Endothelial cell of umbilical vein (primary cell): Measurements from ENCODE around the gene CEP164. TPM values are rescaled to one million over a fixed set of nuclear protein-coding genes. Genes with fewer than 3 reads are reported as not detected.

Experiments
- BruUV-seq: library from RNA; stranded (reverse); fragments of 400-500 nt; replicated peaks from 2 replicates; lab custom pipeline; 2021; lab: Mats Ljungman, UMichigan
- CTCF ChIA-PET: fragments of 300-600, 350-600 bp; sonication (Branson Sonifier 250); formaldehyde crosslinking; loops from one replicate; lab custom pipeline; 2021; ENCODE audit warnings: antibody characterized with exemption, inconsistent platforms; lab: Charles Lee
- POLR2A ChIA-PET: fragments of 300-600, 350-600 bp; sonication (Branson Sonifier 250); formaldehyde crosslinking; loops from one replicate; lab custom pipeline; 2021; ENCODE audit warnings: antibody characterized with exemption, inconsistent platforms; lab: Charles Lee
- DNase-seq: peaks from one replicate; pipeline ENCODE4 v3.0.0-alpha.2; 2011; ENCODE audit warnings: low read depth, low spot score
- FAIRE-seq: peaks from 2 replicates; lab custom pipeline; 2011; peaks lifted over from hg19 to GRCh38; lab: Jason Lieb, UNC
- H2AFZ ChIP-seq: 2 replicates; pipeline ENCODE4 v1.6.0; 2012; ENCODE audit warnings: low read depth, low read length, control low read depth, inconsistent platforms
- H3K27ac ChIP-seq: 2 replicates; pipeline ENCODE4 v1.5.1; 2011; ENCODE audit warnings: low read depth, mild to moderate bottlenecking, control low read depth, low read length, moderate library complexity; ENCODE audit not compliant: insufficient read depth
- H3K27me3 ChIP-seq, 2 experiments: 2 replicates each; pipeline versions ENCODE4 v1.6.0 to v1.6.1; 2011; ENCODE audit warnings: low read length in 2 of 2, mixed read lengths in 1 of 2; ENCODE audit not compliant: control insufficient read depth in 2 of 2, insufficient read depth in 2 of 2
- H3K36me3 ChIP-seq, 2 experiments: 2 replicates in 1 of 2; 3 replicates in 1 of 2; pipeline ENCODE4 v1.5.1; 2011; ENCODE audit warnings: low read length in 2 of 2, mild to moderate bottlenecking in 1 of 2, moderate library complexity in 1 of 2; ENCODE audit not compliant: control insufficient read depth in 2 of 2, insufficient read depth in 2 of 2; ENCODE audit errors: extremely low read depth in 1 of 2
- H3K4me1 ChIP-seq: 3 replicates; pipeline ENCODE4 v1.5.1; 2011; ENCODE audit warnings: mild to moderate bottlenecking, low read length; ENCODE audit not compliant: control insufficient read depth, insufficient read depth; ENCODE audit errors: extremely low read depth
- H3K4me2 ChIP-seq: 2 replicates; pipeline ENCODE4 v1.6.1; 2011; ENCODE audit warnings: low read length, control low read depth, mixed read lengths; ENCODE audit not compliant: insufficient read depth
- H3K4me3 ChIP-seq, 3 experiments: fragments of 200-600 bp in 1 of 3; sonication (generic), shearing (Covaris generic) in 1 of 3; replicated peaks in 1 of 3; 2 replicates each; pipeline ENCODE4 v1.5.1; 2011 to 2016; ENCODE audit warnings: control low read depth in 3 of 3, low read length in 3 of 3, mild to moderate bottlenecking in 2 of 3, inconsistent platforms in 1 of 3, low read depth in 1 of 3, moderate library complexity in 1 of 3; ENCODE audit not compliant: insufficient read depth in 1 of 3
- H3K79me2 ChIP-seq: 2 replicates; pipeline ENCODE4 v1.6.0; 2012; ENCODE audit warnings: low read length, inconsistent platforms; ENCODE audit not compliant: control insufficient read depth, insufficient read depth
- H3K9ac ChIP-seq: replicated peaks from 2 replicates; pipeline ENCODE3; 2011; ENCODE audit warnings: low read length, control low read depth; ENCODE audit not compliant: insufficient read depth; ENCODE audit errors: extremely low read depth
- H3K9me1 ChIP-seq: replicated peaks from 3 replicates; pipeline ENCODE4 v1.6.0; 2011; ENCODE audit warnings: mild to moderate bottlenecking, low read length; ENCODE audit not compliant: control insufficient read depth, insufficient read depth; ENCODE audit errors: extremely low read depth
- H3K9me3 ChIP-seq: replicated peaks from 2 replicates; pipeline ENCODE4 v1.5.1; 2012; ENCODE audit warnings: low read length, inconsistent platforms; ENCODE audit not compliant: control insufficient read depth, insufficient read depth
- H4K20me1 ChIP-seq: replicated peaks from 2 replicates; pipeline ENCODE3; 2011; ENCODE audit warnings: mild to moderate bottlenecking, low read length; ENCODE audit not compliant: control insufficient read depth, insufficient read depth; ENCODE audit errors: extremely low read depth
- FOS ChIP-seq: IDR thresholded peaks from 2 replicates; pipeline ENCODE4 v1.6.1; 2011; ENCODE audit warnings: mild to moderate bottlenecking, low read length, moderate library complexity, borderline replicate concordance; ENCODE audit not compliant: insufficient read depth
- GATA2 ChIP-seq: IDR thresholded peaks from 2 replicates; pipeline ENCODE4 v1.7.0; 2011; ENCODE audit warnings: low read depth, mild to moderate bottlenecking, moderate library complexity, mixed read lengths, low read length; ENCODE audit not compliant: insufficient read length, insufficient read depth
- JUN ChIP-seq: IDR thresholded peaks from 2 replicates; pipeline ENCODE4 v1.6.1; 2011; ENCODE audit warnings: borderline replicate concordance, low read depth; ENCODE audit not compliant: insufficient read length, insufficient read depth
- MAX ChIP-seq: IDR thresholded peaks from 2 replicates; pipeline ENCODE4 v1.6.1; 2011; ENCODE audit not compliant: insufficient read depth, insufficient read length
- POLR2A ChIP-seq: IDR thresholded peaks from 2 replicates; pipeline ENCODE4 v1.6.1; 2012; ENCODE audit warnings: low read depth, mild to moderate bottlenecking, control low read depth, low read length
- POLR2AphosphoS5 ChIP-seq: IDR thresholded peaks from 2 replicates; pipeline ENCODE4 v1.6.1; 2012; ENCODE audit warnings: low read depth, mild to moderate bottlenecking, control low read depth, low read length, moderate library complexity; ENCODE audit not compliant: insufficient read depth
- dilution Hi-C: fragments of 300-500 bp; cut with MboI; formaldehyde crosslinking; loops from one replicate; pipeline ENCODE4 v1.15.0; 2019; ENCODE audit warnings: low sequenced_read_pairs; ENCODE audit not compliant: extremely low pct_ligation_motif_present
- intact Hi-C: fragments of 100-400 bp; cut with micrococcal nuclease; formaldehyde crosslinking; loops from one replicate; pipeline ENCODE4 v1.10.0; 2022
- polyA plus RNA-seq, 4 experiments: library from polyadenylated mRNA; depleted of rRNA in 3 of 4; stranded (reverse) in 3 of 4; unstranded in 1 of 4; fragments of >200 nt; gene quantifications; 2 replicates each; pipeline versions ENCODE4 v1.2.1 to v1.2.3, GENCODE V29; 2011 to 2012; ENCODE audit warnings: missing spikeins in 1 of 4
- total RNA-seq: library from RNA; stranded (reverse); gene quantifications from 2 replicates; pipeline ENCODE4 v1.2.3, GENCODE V29; 2021
- TF ChIP-seq, protein P1 (sequence below), 2 donors: IDR thresholded peaks; 1 replicate in 1 of 2; 2 replicates in 1 of 2; pipeline ENCODE4 v1.5.1; 2011; ENCODE audit warnings: low read length in 2 of 2, mild to moderate bottlenecking in 2 of 2, moderate library complexity in 2 of 2, control low read depth in 1 of 2, inconsistent platforms in 1 of 2, low read depth in 1 of 2; ENCODE audit not compliant: insufficient read depth in 1 of 2; ENCODE audit errors: extremely low read depth in 1 of 2

The CEP164 gene
- total and polyA plus RNA-seq, 2 donors (not counting 3 experiments of a cell fraction or from before 2014, with no cell fraction given) = 22.7 to 48.4 TPM

DNA sequence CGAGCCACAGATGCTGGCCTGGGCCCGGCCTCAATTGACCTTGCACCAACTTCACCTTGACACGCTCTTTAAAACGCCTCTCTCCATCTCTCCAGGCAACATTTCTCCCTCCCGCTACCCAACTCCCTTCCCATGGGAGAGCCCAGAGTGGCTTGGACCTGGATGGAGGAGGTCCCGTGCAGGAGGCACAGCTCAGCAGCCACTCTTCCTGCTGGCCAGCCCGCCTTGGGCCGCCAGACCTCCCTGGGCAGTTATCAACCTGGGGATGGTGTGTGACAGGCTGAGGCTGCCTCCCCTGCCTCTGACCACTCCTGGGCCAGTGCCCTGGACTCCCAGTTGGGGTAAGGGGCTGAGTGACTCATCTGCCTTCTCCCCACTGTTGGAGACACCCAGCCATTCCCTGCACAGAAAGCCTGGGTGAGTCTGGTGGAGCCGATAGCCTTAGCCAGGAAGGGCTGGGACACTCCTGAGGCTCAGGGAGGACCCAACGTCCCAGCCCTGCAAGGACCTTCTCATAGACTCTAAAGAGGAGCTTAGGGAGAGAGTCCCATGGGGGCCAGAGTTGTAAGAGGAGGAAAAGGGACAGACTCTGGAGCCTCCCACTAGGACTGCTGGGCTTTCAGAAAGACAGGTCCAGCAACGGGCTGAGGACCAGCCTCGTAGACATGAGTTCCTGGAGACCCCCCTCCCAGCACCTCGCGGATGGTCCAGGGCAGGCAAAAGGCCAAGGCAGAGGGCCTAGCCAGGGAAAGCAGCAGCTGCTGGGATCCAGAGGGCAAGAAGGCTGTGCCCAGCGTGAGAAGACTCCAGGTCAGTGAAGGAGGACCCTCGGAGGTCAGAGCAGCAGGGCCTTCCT lies 131.7 kb downstream of the CEP164 start:
- H3K27me3 ChIP-seq = peaks cover 2 to 4% of the 10 kb centered on the region in 2 experiments
- no peaks in the 10 kb centered on the region for H3K9me1 ChIP-seq
- BruUV-seq = no TSS peak
- no peak overlapping the region for H3K27ac ChIP-seq
- no peaks in the 10 kb centered on the region for H3K4me1 ChIP-seq
- intact Hi-C loops (no loop called here), dilution Hi-C loops (no loop called here)
- no peaks in the 10 kb centered on the region for H3K36me3 ChIP-seq
- POLR2A ChIA-PET = no interaction called here
- H3K4me3 ChIP-seq = no peak overlapping the region
- H2AFZ ChIP-seq = no peak overlapping the region
- no peaks in the 10 kb centered on the region for H4K20me1 ChIP-seq
- no peaks in the 10 kb centered on the region for H3K9me3 ChIP-seq
- DNase-seq (no peak), FAIRE-seq (no peak)
- CTCF ChIA-PET = interaction anchor here (1.8 kb wide), 1 partner anchor 33 kb away, joined by 10 read pairs; no protein-coding TSS in a partner anchor
- H3K79me2 ChIP-seq = no peaks in the 10 kb centered on the region
- no peak overlapping the region for H3K4me2 ChIP-seq
- TF ChIP-seq GATA2 (no peak), POLR2A (no peak), MAX (no peak), POLR2AphosphoS5 (no peak), JUN (no peak), FOS (no peak)
- TF ChIP-seq, protein P1, sequence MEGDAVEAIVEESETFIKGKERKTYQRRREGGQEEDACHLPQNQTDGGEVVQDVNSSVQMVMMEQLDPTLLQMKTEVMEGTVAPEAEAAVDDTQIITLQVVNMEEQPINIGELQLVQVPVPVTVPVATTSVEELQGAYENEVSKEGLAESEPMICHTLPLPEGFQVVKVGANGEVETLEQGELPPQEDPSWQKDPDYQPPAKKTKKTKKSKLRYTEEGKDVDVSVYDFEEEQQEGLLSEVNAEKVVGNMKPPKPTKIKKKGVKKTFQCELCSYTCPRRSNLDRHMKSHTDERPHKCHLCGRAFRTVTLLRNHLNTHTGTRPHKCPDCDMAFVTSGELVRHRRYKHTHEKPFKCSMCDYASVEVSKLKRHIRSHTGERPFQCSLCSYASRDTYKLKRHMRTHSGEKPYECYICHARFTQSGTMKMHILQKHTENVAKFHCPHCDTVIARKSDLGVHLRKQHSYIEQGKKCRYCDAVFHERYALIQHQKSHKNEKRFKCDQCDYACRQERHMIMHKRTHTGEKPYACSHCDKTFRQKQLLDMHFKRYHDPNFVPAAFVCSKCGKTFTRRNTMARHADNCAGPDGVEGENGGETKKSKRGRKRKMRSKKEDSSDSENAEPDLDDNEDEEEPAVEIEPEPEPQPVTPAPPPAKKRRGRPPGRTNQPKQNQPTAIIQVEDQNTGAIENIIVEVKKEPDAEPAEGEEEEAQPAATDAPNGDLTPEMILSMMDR (IDR thresholded peaks at IDR 0.05; ENCODE audit: extremely low read depth in 1 of 2, insufficient read depth in 1 of 2, low read depth in 1 of 2, low read length in 2 of 2) = no peak
- H3K9ac ChIP-seq = no peak overlapping the region
